ENCODE measurements around the gene PTCH2. TPM values are rescaled to one million over a fixed set of nuclear protein-coding genes. Genes with fewer than 3 reads are reported as not detected.
A peak's percentile ranks its signal among the peaks of the same experiment; 100 is the strongest.
"Not testable (repeated sequence)": the region's sequence is repeated elsewhere in the genome, so short reads cannot be mapped to it uniquely, and the experiment has no call there.

The PTCH2 gene
- total RNA-seq, 2 donors from 2014 or later = 1.9 TPM

DNA sequence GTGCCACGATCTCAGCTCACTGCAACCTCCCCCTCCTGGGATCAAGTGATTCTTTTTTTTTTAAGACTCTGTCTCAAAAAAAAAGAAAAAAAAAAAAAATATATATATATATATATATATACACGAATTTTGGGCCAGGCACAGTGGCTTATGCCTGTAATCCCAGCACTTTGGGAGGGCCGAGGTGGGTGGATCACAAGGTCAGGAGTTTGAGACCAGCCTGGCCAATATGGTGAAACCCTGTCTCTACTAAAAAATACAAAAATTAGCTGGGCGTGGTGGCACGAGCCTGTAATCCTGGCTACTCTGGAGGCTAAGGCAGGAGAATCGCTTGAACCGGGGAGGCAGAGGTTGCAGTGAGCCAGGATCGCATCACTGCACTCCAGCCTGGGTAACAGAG, 45.2 kb downstream of the PTCH2 start:
- H3K4me1 Mint-ChIP-seq (ENCODE audit: low read depth in 2 of 2) = peaks cover 17% of the 10 kb centered on the region in 2 donors
- not testable (repeated sequence) for DNase-seq (ENCODE audit: low spot score); H3K4me3 Mint-ChIP-seq

DNA sequence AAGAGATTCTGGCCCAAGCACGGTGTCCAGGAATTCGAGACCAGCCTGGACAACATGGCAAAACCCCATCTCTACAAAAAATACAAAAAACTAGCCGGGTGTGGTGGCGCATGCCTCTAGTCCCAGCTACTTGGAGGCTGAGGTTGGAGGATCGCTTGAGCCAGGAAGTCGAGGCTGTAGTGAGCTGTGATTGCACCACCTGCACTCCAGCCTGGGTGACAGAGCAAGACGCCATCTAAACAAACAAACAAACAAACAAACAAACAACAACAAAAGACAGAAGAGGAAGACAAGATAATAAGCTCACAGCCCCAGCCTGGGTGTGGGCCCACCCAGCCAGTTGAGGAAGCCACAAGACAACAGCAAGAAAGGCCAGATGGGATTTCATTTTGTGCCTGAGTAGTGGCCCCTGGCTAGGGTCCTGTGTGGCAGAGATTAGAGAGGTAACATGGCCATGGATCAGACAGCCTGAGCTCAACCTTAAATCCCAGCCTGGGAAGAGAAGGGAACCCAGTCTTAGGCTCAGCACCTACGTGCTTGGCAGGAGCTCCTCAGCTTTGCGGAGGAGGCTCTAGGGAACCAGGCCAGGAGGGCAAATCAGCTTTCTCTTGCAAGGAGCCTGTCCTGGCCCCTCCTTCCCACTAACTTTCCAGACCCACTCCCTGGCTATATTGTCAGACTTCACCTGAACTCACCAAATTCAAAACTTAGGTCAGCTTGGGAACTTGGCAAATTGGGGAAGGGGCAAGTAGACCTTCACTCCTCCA, 50.1 kb downstream of the PTCH2 start:
- H3K4me1 Mint-ChIP-seq (ENCODE audit: low read depth in 2 of 2) = no peaks in the 10 kb centered on the region
- no peak overlapping the region for H3K4me3 Mint-ChIP-seq
- no peaks in the 10 kb centered on the region for H3K27me3 Mint-ChIP-seq
- H3K36me3 Mint-ChIP-seq = no peaks in the 10 kb centered on the region
- no peak overlapping the region for H3K27ac Mint-ChIP-seq
- DNase-seq (ENCODE audit: low spot score) (no peak), ATAC-seq (no peak)
- no peaks in the 10 kb centered on the region for H3K9me3 Mint-ChIP-seq

More for the DNA sequence above, 45.2 kb downstream of the PTCH2 start:
- not testable (repeated sequence) for H3K36me3 Mint-ChIP-seq, ATAC-seq, H3K9me3 Mint-ChIP-seq, H3K27ac Mint-ChIP-seq, H3K27me3 Mint-ChIP-seq

DNA sequence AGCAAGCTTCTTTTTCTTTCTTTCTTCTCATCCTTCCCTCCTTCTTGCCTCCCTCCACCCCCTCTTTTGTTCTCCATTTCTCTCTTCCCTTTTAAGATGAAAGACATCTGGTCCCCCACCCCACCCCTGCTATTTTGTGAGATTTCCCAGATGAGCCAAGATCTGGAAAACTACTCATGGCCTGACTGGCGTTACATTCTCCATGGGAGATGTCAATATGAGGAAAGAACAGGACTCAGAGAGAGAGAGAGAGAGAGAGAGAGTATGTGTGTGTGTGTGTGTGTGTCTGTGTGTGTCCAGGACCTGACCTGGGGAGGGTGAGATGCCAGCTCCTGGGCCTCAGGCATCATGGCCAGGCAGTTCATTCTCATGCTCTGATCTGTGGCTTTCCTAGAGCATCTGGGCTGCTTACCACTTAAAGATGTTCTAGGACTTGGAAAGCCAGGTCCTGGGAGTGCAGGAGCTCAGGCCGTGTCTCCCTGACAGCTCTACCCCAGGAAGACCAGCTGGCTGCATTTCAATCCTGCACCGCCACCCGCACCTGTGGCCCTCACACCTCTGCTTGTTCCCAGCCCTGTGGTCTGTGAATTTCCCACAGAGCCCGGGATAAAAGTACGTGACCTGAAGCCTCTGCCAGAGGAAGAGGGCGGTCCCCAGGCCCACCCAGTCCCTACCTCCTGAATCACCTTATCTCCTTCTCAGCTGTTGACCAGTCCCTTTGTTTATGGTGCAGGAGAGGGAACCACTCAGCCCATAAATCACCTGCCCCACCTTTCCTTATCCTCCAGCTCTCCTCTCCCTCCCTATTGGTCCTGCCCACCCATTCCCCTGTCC, 51.9 kb downstream of the PTCH2 start:
- Mint-ChIP-seq H3K9me3 (no peaks in the 10 kb centered on the region), H3K4me1 (ENCODE audit: low read depth in 2 of 2) (peaks cover 0 to 4% of the 10 kb centered on the region in 2 donors), H3K27me3 (no peaks in the 10 kb centered on the region), H3K27ac (no peak overlapping the region), H3K4me3 (no peak overlapping the region), H3K36me3 (no peaks in the 10 kb centered on the region)
- ATAC-seq (no peak), DNase-seq (ENCODE audit: low spot score) (no peak)

GRCh38 chr1:44788120-44788860, 54.8 kb downstream of the PTCH2 start, which contains the start of gene BEST4:
TSS of gene BEST4 (minus strand) at chr1:44788170. CDS start at chr1:44787705, 465 bp downstream.
- Mint-ChIP-seq H3K27ac (no peak within 1 kb of the TSS), H3K27me3 (no peaks in the 10 kb centered on the region), H3K36me3 (no peaks in the 10 kb centered on the region), H3K9me3 (no peaks in the 10 kb centered on the region), H3K4me1 (ENCODE audit: low read depth in 2 of 2) (peaks cover 18 to 20% of the 10 kb centered on the region in 2 donors), H3K4me3 (no peak within 1 kb of the TSS)
- ATAC-seq (no peak), DNase-seq (ENCODE audit: low spot score) (no peak)

DNA sequence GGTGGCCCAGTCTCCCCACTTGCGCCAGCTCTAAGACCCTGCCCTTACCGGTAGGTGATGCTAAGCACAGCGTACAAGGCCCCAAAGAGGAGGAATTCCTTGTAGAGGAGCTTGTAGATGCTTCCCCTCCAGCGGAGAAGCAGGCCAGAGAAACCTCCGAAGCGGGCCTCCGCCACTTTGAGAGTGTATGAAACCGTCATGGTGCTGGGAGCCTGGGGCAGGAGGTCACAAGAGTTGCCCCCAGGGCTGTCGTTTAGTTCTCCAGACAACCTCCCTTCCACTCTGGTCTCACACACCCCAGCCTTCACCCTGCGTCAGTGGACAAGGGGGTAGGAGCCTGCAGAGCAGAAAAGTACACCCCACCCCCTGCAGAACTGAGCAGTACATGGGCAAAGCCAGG, 55.5 kb downstream of the PTCH2 start:
- no peak overlapping the region for H3K4me3 Mint-ChIP-seq
- H3K27me3 Mint-ChIP-seq = no peaks in the 10 kb centered on the region
- no peaks in the 10 kb centered on the region for H3K9me3 Mint-ChIP-seq
- peaks cover 18 to 22% of the 10 kb centered on the region in 2 donors for H3K4me1 Mint-ChIP-seq (ENCODE audit: low read depth in 2 of 2)
- no peaks in the 10 kb centered on the region for H3K36me3 Mint-ChIP-seq
- DNase-seq (ENCODE audit: low spot score) (no peak), ATAC-seq (no peak)
- no peak overlapping the region for H3K27ac Mint-ChIP-seq

DNA sequence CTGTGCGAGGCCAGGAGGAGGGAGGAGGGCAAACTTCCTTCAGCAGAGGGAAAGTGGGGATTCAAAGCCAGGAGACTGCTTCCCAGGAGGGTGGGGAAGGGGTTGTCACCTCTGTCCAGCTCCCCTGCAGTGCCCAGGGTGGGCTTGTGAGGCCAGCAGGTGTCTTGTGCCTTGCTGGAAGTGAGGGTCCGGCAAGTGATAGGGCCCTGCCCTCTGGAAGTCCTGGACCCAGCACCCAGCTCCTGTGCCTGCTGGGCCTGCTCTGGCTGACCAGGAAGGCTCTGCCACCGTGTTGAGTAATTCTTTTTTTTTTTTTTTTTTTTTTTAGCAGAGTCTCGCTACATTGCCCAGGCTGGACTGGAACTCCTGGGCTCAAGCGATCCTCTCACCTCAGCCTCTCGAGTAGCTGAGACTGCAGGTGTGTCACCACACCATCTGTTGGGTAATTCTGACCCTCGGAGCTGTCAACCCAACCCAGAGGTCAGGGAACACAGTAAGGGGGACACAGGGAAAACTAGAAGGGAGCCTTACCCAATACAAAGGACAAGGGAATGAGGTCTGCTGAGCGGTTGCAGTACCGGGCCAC, 56.1 kb downstream of the PTCH2 start:
- Mint-ChIP-seq H3K27ac (peak overlapping the region in 1 of 2 donors; percentile 37), H3K4me3 (peak overlapping the region; percentile 70), H3K4me1 (ENCODE audit: low read depth in 2 of 2) (peaks cover 18 to 22% of the 10 kb centered on the region in 2 donors), H3K36me3 (no peaks in the 10 kb centered on the region), H3K9me3 (no peaks in the 10 kb centered on the region), H3K27me3 (no peaks in the 10 kb centered on the region)
- no peak for ATAC-seq
- no peak for DNase-seq (ENCODE audit: low spot score)

- DNase-seq (ENCODE audit: low spot score) (peak; percentile 79), ATAC-seq (peak; percentile 77 to 81)
- H3K4me1 Mint-ChIP-seq (ENCODE audit: low read depth in 2 of 2) = peaks cover 22 to 26% of the 10 kb centered on the region in 2 donors
- H3K27me3 Mint-ChIP-seq = no peaks in the 10 kb centered on the region
- no peaks in the 10 kb centered on the region for H3K9me3 Mint-ChIP-seq
- peak overlapping the region; percentile 37 to 85 for H3K27ac Mint-ChIP-seq
- H3K36me3 Mint-ChIP-seq = peaks cover 5% of the 10 kb centered on the region
- H3K4me3 Mint-ChIP-seq = peak overlapping the region; percentile 70
Observed at GRCh38 chr1:44786138-44786840, 56.8 kb downstream of the PTCH2 start.

- Mint-ChIP-seq H3K27ac (peak overlapping the region; percentile 51 to 85), H3K9me3 (no peaks in the 10 kb centered on the region), H3K27me3 (no peaks in the 10 kb centered on the region), H3K36me3 (peaks cover 9% of the 10 kb centered on the region), H3K4me1 (ENCODE audit: low read depth in 2 of 2) (peaks cover 24 to 28% of the 10 kb centered on the region in 2 donors), H3K4me3 (peak overlapping the region; percentile 70)
- ATAC-seq = no peak
- no peak for DNase-seq (ENCODE audit: low spot score)
Observed at GRCh38 chr1:44785501-44786137, 57.4 kb downstream of the PTCH2 start.

DNA sequence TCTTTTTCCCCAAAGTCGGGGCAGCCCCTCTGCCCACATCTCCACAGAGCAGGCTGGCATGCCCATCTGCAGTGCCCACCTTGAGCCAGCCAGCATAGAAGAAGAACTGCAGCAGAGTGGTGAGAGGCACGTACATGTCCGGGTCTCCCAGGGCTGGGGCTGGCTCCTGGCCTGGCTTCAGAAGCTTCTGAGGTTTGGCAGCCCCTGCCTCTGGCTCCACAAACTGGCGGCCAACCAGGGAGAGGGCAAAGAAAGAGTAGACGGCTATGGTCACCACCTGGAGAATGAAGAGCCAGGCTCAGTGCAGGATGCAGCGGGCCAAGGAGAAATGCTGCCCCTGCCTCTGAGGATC, 58.0 kb downstream of the PTCH2 start:
- Mint-ChIP-seq H3K9me3 (no peaks in the 10 kb centered on the region), H3K4me3 (peak overlapping the region; percentile 70), H3K36me3 (peaks cover 15% of the 10 kb centered on the region), H3K4me1 (ENCODE audit: low read depth in 2 of 2) (peaks cover 26 to 28% of the 10 kb centered on the region in 2 donors), H3K27me3 (no peaks in the 10 kb centered on the region), H3K27ac (peak overlapping the region; percentile 51 to 85)
- ATAC-seq (no peak), DNase-seq (ENCODE audit: low spot score) (no peak)

GRCh38 chr1:44784094-44785028, 58.7 kb downstream of the PTCH2 start:
- DNase-seq (ENCODE audit: low spot score) = no peak
- Mint-ChIP-seq H3K27ac (peak overlapping the region; percentile 51 to 85), H3K27me3 (no peaks in the 10 kb centered on the region), H3K36me3 (peaks cover 15% of the 10 kb centered on the region), H3K4me1 (ENCODE audit: low read depth in 2 of 2) (peaks cover 26 to 28% of the 10 kb centered on the region in 2 donors), H3K4me3 (peak overlapping the region; percentile 76), H3K9me3 (no peaks in the 10 kb centered on the region)
- peak; percentile 61 to 64 for ATAC-seq

GRCh38 chr1:44783697-44784093, 59.4 kb downstream of the PTCH2 start:
- peak overlapping the region; percentile 76 for H3K4me3 Mint-ChIP-seq
- DNase-seq (ENCODE audit: low spot score) (no peak), ATAC-seq (no peak)
- peaks cover 20% of the 10 kb centered on the region for H3K36me3 Mint-ChIP-seq
- peaks cover 28 to 30% of the 10 kb centered on the region in 2 donors for H3K4me1 Mint-ChIP-seq (ENCODE audit: low read depth in 2 of 2)
- no peaks in the 10 kb centered on the region for H3K27me3 Mint-ChIP-seq
- no peaks in the 10 kb centered on the region for H3K9me3 Mint-ChIP-seq
- peak overlapping the region; percentile 43 to 53 for H3K27ac Mint-ChIP-seq
